ENCODE data around the gene PLSCR5. TPM values are rescaled to one million over a fixed set of nuclear protein-coding genes. Genes with fewer than 3 reads are reported as not detected.

The PLSCR5 gene
- total RNA-seq, 1 donor from 2014 or later: not detected

- DNase-seq (ENCODE audit: low read depth) (no peak), FAIRE-seq (no peak)
- peaks cover 5% of the 10 kb centered on the region for H3K4me1 Mint-ChIP-seq (ENCODE audit: low read depth, unreplicated experiment)
- no peaks in the 10 kb centered on the region for H4K20me1 ChIP-seq (ENCODE audit: insufficient read depth, low read length)
- H3K9me3 Mint-ChIP-seq (ENCODE audit: unreplicated experiment): no peaks in the 10 kb centered on the region
- H3K9ac ChIP-seq (ENCODE audit: low read length): no peak overlapping the region
- no peaks in the 10 kb centered on the region for H3K36me3 ChIP-seq (ENCODE audit: insufficient read depth, low read length)
- no peak overlapping the region for H3K4me3 ChIP-seq (ENCODE audit: insufficient read depth, low read depth, low read length)
- H3K4me3 Mint-ChIP-seq (ENCODE audit: unreplicated experiment): no peak overlapping the region
- no peaks in the 10 kb centered on the region for H3K9me3 ChIP-seq (ENCODE audit: insufficient read depth, low read depth, low read length)
- no peak for TF ChIP-seq CTCF (IDR thresholded peaks at IDR 0.05; ENCODE audit: insufficient read depth, low read depth, low read length)
- TF ChIP-seq EZH2 (IDR thresholded peaks at IDR 0.05; ENCODE audit: insufficient read depth, low read length): no peak
- no peaks in the 10 kb centered on the region for H3K36me3 Mint-ChIP-seq (ENCODE audit: low read depth, unreplicated experiment)
- H3K27me3 ChIP-seq (ENCODE audit: insufficient read depth, low read length): no peaks in the 10 kb centered on the region
- no peaks in the 10 kb centered on the region for H3K4me1 ChIP-seq (ENCODE audit: insufficient read depth, low read length)
- no peaks in the 10 kb centered on the region for H3K27me3 Mint-ChIP-seq (ENCODE audit: low read depth, unreplicated experiment)
- H3K4me2 ChIP-seq (ENCODE audit: low read length): no peak overlapping the region
- H3K79me2 ChIP-seq (ENCODE audit: insufficient read depth, low read length): no peaks in the 10 kb centered on the region
- H3K27ac ChIP-seq (ENCODE audit: low read depth, low read length): no peak overlapping the region
- no peak overlapping the region for H2AFZ ChIP-seq (ENCODE audit: low read depth, low read length)
- no peak overlapping the region for H3K27ac Mint-ChIP-seq (ENCODE audit: unreplicated experiment)
Measured at GRCh38 chr3:146593776-146594175, 11.4 kb downstream of the PLSCR5 start.

- no peaks in the 10 kb centered on the region for H3K27me3 ChIP-seq (ENCODE audit: insufficient read depth, low read length)
- Mint-ChIP-seq H3K27me3 (ENCODE audit: low read depth, unreplicated experiment) (no peaks in the 10 kb centered on the region), H3K4me3 (ENCODE audit: unreplicated experiment) (no peak overlapping the region), H3K36me3 (ENCODE audit: low read depth, unreplicated experiment) (no peaks in the 10 kb centered on the region), H3K9me3 (ENCODE audit: unreplicated experiment) (no peaks in the 10 kb centered on the region), H3K27ac (ENCODE audit: unreplicated experiment) (no peak overlapping the region), H3K4me1 (ENCODE audit: low read depth, unreplicated experiment) (peaks cover 5% of the 10 kb centered on the region)
- DNase-seq (ENCODE audit: low read depth) (no peak), FAIRE-seq (no peak)
- H3K9me3 ChIP-seq (ENCODE audit: insufficient read depth, low read depth, low read length): no peaks in the 10 kb centered on the region
- TF ChIP-seq EZH2 (IDR thresholded peaks at IDR 0.05; ENCODE audit: insufficient read depth, low read length) (no peak), CTCF (IDR thresholded peaks at IDR 0.05; ENCODE audit: insufficient read depth, low read depth, low read length) (no peak)
- H3K4me1 ChIP-seq (ENCODE audit: insufficient read depth, low read length): no peaks in the 10 kb centered on the region
- no peaks in the 10 kb centered on the region for H3K79me2 ChIP-seq (ENCODE audit: insufficient read depth, low read length)
- no peak overlapping the region for H3K4me2 ChIP-seq (ENCODE audit: low read length)
- H3K9ac ChIP-seq (ENCODE audit: low read length): no peak overlapping the region
- H2AFZ ChIP-seq (ENCODE audit: low read depth, low read length): no peak overlapping the region
- no peaks in the 10 kb centered on the region for H4K20me1 ChIP-seq (ENCODE audit: insufficient read depth, low read length)
- H3K36me3 ChIP-seq (ENCODE audit: insufficient read depth, low read length): no peaks in the 10 kb centered on the region
- H3K27ac ChIP-seq (ENCODE audit: low read depth, low read length): no peak overlapping the region
- H3K4me3 ChIP-seq (ENCODE audit: insufficient read depth, low read depth, low read length): no peak overlapping the region
Measured at GRCh38 chr3:146590521-146590920, 14.6 kb downstream of the PLSCR5 start.

GRCh38 chr3:146589899-146590508 is 15.1 kb downstream of the PLSCR5 start:
- no peaks in the 10 kb centered on the region for H3K27me3 ChIP-seq (ENCODE audit: insufficient read depth, low read length)
- no peak overlapping the region for H3K4me3 Mint-ChIP-seq (ENCODE audit: unreplicated experiment)
- H3K4me2 ChIP-seq (ENCODE audit: low read length): no peak overlapping the region
- H3K4me3 ChIP-seq (ENCODE audit: insufficient read depth, low read depth, low read length): no peak overlapping the region
- peak; percentile 56 for TF ChIP-seq CTCF (IDR thresholded peaks at IDR 0.05; ENCODE audit: insufficient read depth, low read depth, low read length)
- no peak for TF ChIP-seq EZH2 (IDR thresholded peaks at IDR 0.05; ENCODE audit: insufficient read depth, low read length)
- H3K27me3 Mint-ChIP-seq (ENCODE audit: low read depth, unreplicated experiment): no peaks in the 10 kb centered on the region
- H3K4me1 ChIP-seq (ENCODE audit: insufficient read depth, low read length): no peaks in the 10 kb centered on the region
- H3K27ac Mint-ChIP-seq (ENCODE audit: unreplicated experiment): no peak overlapping the region
- H3K27ac ChIP-seq (ENCODE audit: low read depth, low read length): no peak overlapping the region
- H4K20me1 ChIP-seq (ENCODE audit: insufficient read depth, low read length): no peaks in the 10 kb centered on the region
- no peaks in the 10 kb centered on the region for H3K79me2 ChIP-seq (ENCODE audit: insufficient read depth, low read length)
- no peaks in the 10 kb centered on the region for H3K36me3 Mint-ChIP-seq (ENCODE audit: low read depth, unreplicated experiment)
- H3K9me3 Mint-ChIP-seq (ENCODE audit: unreplicated experiment): no peaks in the 10 kb centered on the region
- no peak overlapping the region for H3K9ac ChIP-seq (ENCODE audit: low read length)
- DNase-seq (ENCODE audit: low read depth) (peak; percentile 13), FAIRE-seq (no peak)
- no peak overlapping the region for H2AFZ ChIP-seq (ENCODE audit: low read depth, low read length)
- peaks cover 6% of the 10 kb centered on the region for H3K4me1 Mint-ChIP-seq (ENCODE audit: low read depth, unreplicated experiment)
- no peaks in the 10 kb centered on the region for H3K9me3 ChIP-seq (ENCODE audit: insufficient read depth, low read depth, low read length)
- H3K36me3 ChIP-seq (ENCODE audit: insufficient read depth, low read length): no peaks in the 10 kb centered on the region
